Lung (tissue), 12 donors: Measurements from ENCODE around the gene DDX39B. TPM values are rescaled to one million over a fixed set of nuclear protein-coding genes. Genes with fewer than 3 reads are reported as not detected.

Experiments used
- ATAC-seq: fragments of 200-7000 bp; cut with Tn5 transposase; one replicate; pipeline ENCODE4 v1.9.1; 2020; ENCODE audit warnings: moderate number of reproducible peaks; ENCODE audit not compliant: insufficient read depth, low FRiP score
- DNase-seq, 3 donors: peaks; one replicate each; pipeline ENCODE4 v3.0.0-alpha.2; 2013 to 2017
- H3K27ac ChIP-seq, 2 donors: one replicate each; pipeline ENCODE4 v1.5.1; 2013; ENCODE audit warnings: mild to moderate bottlenecking in 2 of 2, moderate library complexity in 2 of 2, control low read depth in 1 of 2, inconsistent platforms in 1 of 2, low read depth in 1 of 2, low read length in 1 of 2
- H3K27me3 ChIP-seq, 3 donors: one replicate each; pipeline ENCODE4 v1.5.1; 2013; ENCODE audit warnings: low read length in 2 of 3; ENCODE audit not compliant: control insufficient read depth in 3 of 3, insufficient read depth in 3 of 3
- H3K36me3 ChIP-seq, 4 donors: one replicate each; pipeline ENCODE4 v1.5.1; 2013; ENCODE audit warnings: low read length in 4 of 4, mild to moderate bottlenecking in 1 of 4, moderate library complexity in 1 of 4; ENCODE audit not compliant: control insufficient read depth in 4 of 4, insufficient read depth in 4 of 4
- H3K4me1 ChIP-seq, 5 donors: one replicate each; pipeline ENCODE4 v1.5.1; 2013; ENCODE audit warnings: low read length in 5 of 5, mild to moderate bottlenecking in 2 of 5, moderate library complexity in 1 of 5; ENCODE audit not compliant: control insufficient read depth in 5 of 5, insufficient read depth in 5 of 5
- H3K4me3 ChIP-seq: one replicate; pipeline ENCODE4 v1.5.1; 2013; ENCODE audit warnings: mild to moderate bottlenecking, control low read depth, moderate library complexity
- H3K9ac ChIP-seq, 2 donors: one replicate each; pipeline ENCODE4 v1.5.1; 2013; ENCODE audit warnings: low read length in 2 of 2, control low read depth in 1 of 2; ENCODE audit not compliant: insufficient read depth in 1 of 2
- H3K9me3 ChIP-seq, 4 donors: one replicate each; pipeline ENCODE4 v1.5.1; 2013; ENCODE audit warnings: low read length in 3 of 4, mild to moderate bottlenecking in 1 of 4, moderate library complexity in 1 of 4; ENCODE audit not compliant: control insufficient read depth in 4 of 4, insufficient read depth in 3 of 4
- CTCF ChIP-seq: IDR thresholded peaks from 2 replicates; pipeline ENCODE4 v1.5.1; 2012; ENCODE audit warnings: mild to moderate bottlenecking; ENCODE audit errors: control extremely low read depth, extremely low read depth
- WGBS, 2 donors: extraction: QIAGEN DNeasy Blood & Tissue Kit; methylation state at CpG; one replicate each; pipeline ENCODE4 v1.1.7; 2013; 5-methylcytosine and 5-hydroxymethylcytosine counted together
- polyA plus RNA-seq, 2 donors: library from polyadenylated mRNA; stranded (reverse); fragments of 200-250 nt; gene quantifications; one replicate each; pipeline ENCODE4 v1.2.1, GENCODE V29; 2013
- total RNA-seq, 2 donors: library from RNA; depleted of rRNA in 1 of 2; stranded (reverse); fragments of >200 nt in 1 of 2; gene quantifications; one replicate each; pipeline ENCODE4 v1.2.1, GENCODE V29; 2014 to 2021
- donor health status: control.
- donor health status: control.
- donor health status: Bipolar disorder and iron deficiency.
- donor health status: healthy.
- donor health status: DM: yes; HTN: yes; CAD: no.

DDX39B gene
- total and polyA plus RNA-seq, 4 donors: 316 to 418 (median 336) TPM

DNA sequence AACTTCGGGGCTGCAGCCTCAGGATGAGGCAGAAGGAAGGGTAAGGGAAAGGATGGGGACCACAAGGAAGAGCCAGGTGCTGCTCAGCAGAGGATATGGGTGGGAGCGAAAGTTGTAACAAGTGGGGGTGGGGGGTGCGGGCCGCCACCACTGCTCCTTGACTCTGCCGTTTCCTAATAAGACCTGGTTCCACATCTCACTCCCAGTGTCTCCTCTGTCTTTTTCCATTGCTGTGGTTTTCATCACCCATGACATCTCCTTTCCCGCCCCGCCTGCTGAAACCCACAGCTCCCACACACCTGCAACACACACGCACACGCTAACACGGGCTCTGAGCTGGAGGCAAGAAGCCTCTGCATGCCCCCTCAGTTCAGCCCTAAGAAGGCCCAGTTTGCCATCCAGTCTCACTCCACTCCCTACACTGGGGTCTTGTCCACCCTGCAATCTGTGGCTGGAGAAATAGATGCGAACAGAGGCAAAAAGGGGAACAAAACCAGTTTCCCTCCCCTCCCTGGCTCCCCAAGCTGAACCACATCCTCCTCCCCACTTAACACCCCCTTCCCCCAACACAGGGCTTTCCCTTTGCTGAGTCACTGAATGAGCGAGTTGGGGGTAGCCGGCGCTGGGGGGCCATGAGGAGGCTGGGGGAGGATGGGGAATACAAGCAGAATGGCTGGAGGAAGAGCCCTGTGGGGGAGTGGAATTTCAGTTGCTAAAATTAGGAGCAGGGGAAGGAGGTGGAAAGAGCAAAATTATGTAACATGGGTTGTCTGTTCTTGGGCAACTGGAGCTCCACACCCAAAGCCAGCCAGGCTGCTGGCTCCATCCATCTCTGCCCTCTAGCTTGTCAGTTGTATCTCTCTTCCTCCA is 17.1 kb upstream of the DDX39B start:
- Histone ChIP-seq H3K36me3 (peaks cover 6 to 20% (median 13%) of the 10 kb centered on the region in 4 donors), H3K4me1 (peaks cover 0 to 27% (median 0%) of the 10 kb centered on the region in 5 donors), H3K27ac (peak overlapping the region; percentile 24 to 87), H3K27me3 (no peaks in the 10 kb centered on the region), H3K9ac (no peak overlapping the region), H3K4me3 (no peak overlapping the region), H3K9me3 (no peaks in the 10 kb centered on the region)
- DNase-seq: peak in 1 of 3 donors; percentile 17
- peak; percentile 36 for ATAC-seq
- 37 to 58% methylated on average over 14 of the region's 14 CpGs for WGBS, 2 donors
- no peak for TF ChIP-seq CTCF

- ATAC-seq (no peak), DNase-seq (no peak)
- Histone ChIP-seq H3K27me3 (no peaks in the 10 kb centered on the region), H3K4me1 (peaks cover 0 to 27% (median 0%) of the 10 kb centered on the region in 5 donors), H3K4me3 (no peak overlapping the region), H3K36me3 (peaks cover 6 to 20% (median 14%) of the 10 kb centered on the region in 4 donors), H3K9me3 (no peaks in the 10 kb centered on the region), H3K9ac (no peak overlapping the region), H3K27ac (peak overlapping the region in 1 of 2 donors; percentile 87)
- 70 to 75% methylated on average over 6 to 8 of the region's 8 CpGs for WGBS, 2 donors
- TF ChIP-seq CTCF: no peak
Measured at GRCh38 chr6:31558318-31558625, 16.5 kb upstream of the DDX39B start.

GRCh38 chr6:31557443-31558317 is 15.9 kb upstream of the DDX39B start:
- H3K36me3 ChIP-seq: peaks cover 6 to 20% (median 14%) of the 10 kb centered on the region in 4 donors
- 56 to 62% methylated on average over 23 to 24 of the region's 24 CpGs for WGBS, 2 donors
- no peak overlapping the region for H3K9ac ChIP-seq
- no peak for TF ChIP-seq CTCF
- no peaks in the 10 kb centered on the region for H3K9me3 ChIP-seq
- no peak overlapping the region for H3K4me3 ChIP-seq
- H3K27me3 ChIP-seq: no peaks in the 10 kb centered on the region
- peak overlapping the region in 1 of 2 donors; percentile 87 for H3K27ac ChIP-seq
- peaks cover 0 to 27% (median 0%) of the 10 kb centered on the region in 5 donors for H3K4me1 ChIP-seq
- ATAC-seq (no peak), DNase-seq (no peak)
